SJCRH30 (cell line): Measurements from ENCODE around the gene RRP12. TPM values are rescaled to one million over a fixed set of nuclear protein-coding genes. Genes with fewer than 3 reads are reported as not detected.

Experiments
- DNase-seq, 2 experiments: peaks; one replicate each; pipeline ENCODE4 v3.0.0-alpha.2; 2015 to 2020
- H3K27ac ChIP-seq: fragments of 250-450 bp; sonication (Bioruptor Pico); 2 replicates; pipeline ENCODE4 v1.5.1; 2020; ENCODE audit warnings: mild to moderate bottlenecking, moderate library complexity
- H3K27me3 ChIP-seq: fragments of 250-450 bp; sonication (Bioruptor Pico); 2 replicates; pipeline ENCODE4 v1.5.1; 2020; ENCODE audit warnings: mild to moderate bottlenecking, moderate library complexity
- H3K36me3 ChIP-seq: fragments of 250-450 bp; sonication (Bioruptor Pico); 2 replicates; pipeline ENCODE4 v1.5.1; 2020; ENCODE audit warnings: mild to moderate bottlenecking, moderate library complexity
- H3K4me1 ChIP-seq: fragments of 250-450 bp; sonication (Bioruptor Pico); 2 replicates; pipeline ENCODE4 v1.5.1; 2020; ENCODE audit warnings: mild to moderate bottlenecking, moderate library complexity
- H3K4me3 ChIP-seq: fragments of 250-450 bp; sonication (Bioruptor Pico); 2 replicates; pipeline ENCODE4 v1.5.1; 2020; ENCODE audit warnings: mild to moderate bottlenecking, moderate library complexity
- H3K9me3 ChIP-seq: fragments of 250-450 bp; sonication (Bioruptor Pico); replicated peaks from 2 replicates; pipeline ENCODE4 v1.5.1; 2020; ENCODE audit warnings: mild to moderate bottlenecking, moderate library complexity
- total RNA-seq: library from RNA; depleted of rRNA; stranded (reverse); fragments of >200 nt; shearing (Covaris generic); gene quantifications from 2 replicates; pipeline ENCODE4 v1.2.3, GENCODE V29; 2014; rRNA removed

The RRP12 gene, protein sequence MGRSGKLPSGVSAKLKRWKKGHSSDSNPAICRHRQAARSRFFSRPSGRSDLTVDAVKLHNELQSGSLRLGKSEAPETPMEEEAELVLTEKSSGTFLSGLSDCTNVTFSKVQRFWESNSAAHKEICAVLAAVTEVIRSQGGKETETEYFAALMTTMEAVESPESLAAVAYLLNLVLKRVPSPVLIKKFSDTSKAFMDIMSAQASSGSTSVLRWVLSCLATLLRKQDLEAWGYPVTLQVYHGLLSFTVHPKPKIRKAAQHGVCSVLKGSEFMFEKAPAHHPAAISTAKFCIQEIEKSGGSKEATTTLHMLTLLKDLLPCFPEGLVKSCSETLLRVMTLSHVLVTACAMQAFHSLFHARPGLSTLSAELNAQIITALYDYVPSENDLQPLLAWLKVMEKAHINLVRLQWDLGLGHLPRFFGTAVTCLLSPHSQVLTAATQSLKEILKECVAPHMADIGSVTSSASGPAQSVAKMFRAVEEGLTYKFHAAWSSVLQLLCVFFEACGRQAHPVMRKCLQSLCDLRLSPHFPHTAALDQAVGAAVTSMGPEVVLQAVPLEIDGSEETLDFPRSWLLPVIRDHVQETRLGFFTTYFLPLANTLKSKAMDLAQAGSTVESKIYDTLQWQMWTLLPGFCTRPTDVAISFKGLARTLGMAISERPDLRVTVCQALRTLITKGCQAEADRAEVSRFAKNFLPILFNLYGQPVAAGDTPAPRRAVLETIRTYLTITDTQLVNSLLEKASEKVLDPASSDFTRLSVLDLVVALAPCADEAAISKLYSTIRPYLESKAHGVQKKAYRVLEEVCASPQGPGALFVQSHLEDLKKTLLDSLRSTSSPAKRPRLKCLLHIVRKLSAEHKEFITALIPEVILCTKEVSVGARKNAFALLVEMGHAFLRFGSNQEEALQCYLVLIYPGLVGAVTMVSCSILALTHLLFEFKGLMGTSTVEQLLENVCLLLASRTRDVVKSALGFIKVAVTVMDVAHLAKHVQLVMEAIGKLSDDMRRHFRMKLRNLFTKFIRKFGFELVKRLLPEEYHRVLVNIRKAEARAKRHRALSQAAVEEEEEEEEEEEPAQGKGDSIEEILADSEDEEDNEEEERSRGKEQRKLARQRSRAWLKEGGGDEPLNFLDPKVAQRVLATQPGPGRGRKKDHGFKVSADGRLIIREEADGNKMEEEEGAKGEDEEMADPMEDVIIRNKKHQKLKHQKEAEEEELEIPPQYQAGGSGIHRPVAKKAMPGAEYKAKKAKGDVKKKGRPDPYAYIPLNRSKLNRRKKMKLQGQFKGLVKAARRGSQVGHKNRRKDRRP (N-terminal part only)
- 24.2 and 26.8 TPM in 2 replicates for total RNA-seq

DNA sequence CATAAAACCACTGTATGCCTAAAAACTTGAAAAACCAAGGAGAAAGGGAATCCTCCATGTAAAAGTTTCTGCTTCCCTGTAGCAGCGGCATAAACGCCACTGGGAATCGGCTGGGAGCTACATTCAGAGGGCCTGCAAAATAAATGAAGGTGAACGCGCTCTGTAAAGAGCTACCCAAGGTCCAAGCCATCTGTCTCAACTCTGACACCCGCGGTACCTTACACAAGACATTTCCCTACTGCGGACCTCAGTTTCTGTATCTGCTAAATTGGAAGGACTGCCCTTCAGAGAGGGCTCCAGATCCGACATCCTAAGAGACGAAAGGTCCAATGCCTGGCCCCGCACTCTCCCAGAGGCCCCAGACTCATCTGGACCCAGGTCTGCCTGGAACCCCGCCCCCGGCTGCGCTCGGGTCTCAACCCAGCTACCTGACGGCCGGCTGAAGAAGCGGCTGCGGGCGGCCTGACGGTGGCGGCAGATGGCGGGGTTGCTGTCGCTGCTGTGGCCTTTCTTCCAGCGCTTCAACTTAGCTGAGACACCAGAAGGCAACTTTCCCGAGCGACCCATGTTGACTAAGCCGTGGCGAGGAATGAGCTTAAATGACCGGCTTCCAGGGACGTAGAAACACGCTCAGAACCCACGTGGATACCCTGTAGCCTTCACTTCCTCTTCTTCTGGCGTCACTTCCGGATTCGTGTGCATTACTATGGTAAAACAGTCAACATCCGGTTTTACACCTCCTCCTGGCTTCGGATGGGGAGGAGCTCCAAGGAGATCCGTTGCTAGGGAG, at the start of gene RRP12:
Gene RRP12, minus strand, starts transcription at position 676 of the 790 bp plus-strand sequence. Its CDS starts 109 bp downstream, at position 567.
- DNase-seq, result peak; percentile 93 to 97
- Histone ChIP-seq H3K4me1 (0 out of 2 replicates have a peak, but pooled peaks cover 2% of the 10 kb centered on the region), H3K27me3 (no peaks in the 10 kb centered on the region), H3K36me3 (peaks cover 23% of the 10 kb centered on the region), H3K27ac (peak within 1 kb of the TSS; percentile 49), H3K4me3 (peak within 1 kb of the TSS; percentile 82), H3K9me3 (no peaks in the 10 kb centered on the region)

DNA sequence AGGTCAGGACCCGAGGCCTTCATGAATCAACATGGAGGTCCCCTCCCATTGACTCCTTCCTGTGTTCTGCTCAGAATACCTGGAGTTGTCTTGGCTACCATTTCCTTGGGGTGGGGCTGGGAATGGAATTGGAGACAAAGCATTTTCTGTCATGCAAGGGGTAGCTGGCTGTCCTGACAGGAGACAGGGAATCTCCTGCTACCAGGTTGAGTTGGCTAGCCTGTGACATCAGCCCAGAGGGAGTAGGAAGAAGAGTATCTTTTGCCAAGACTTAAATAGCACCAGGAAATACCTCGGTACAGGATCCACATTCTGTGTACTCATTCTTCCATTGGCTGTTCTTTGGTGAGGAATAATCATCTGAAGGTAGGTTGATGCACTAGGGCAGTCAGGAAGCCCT, 49.7 kb upstream of the RRP12 start:
- H3K27me3 ChIP-seq, result no peaks in the 10 kb centered on the region
- peaks cover 46% of the 10 kb centered on the region for H3K36me3 ChIP-seq
- H3K9me3 ChIP-seq, result no peaks in the 10 kb centered on the region
- no peak for DNase-seq
- H3K4me1 ChIP-seq, result no peaks in the 10 kb centered on the region
- no peak overlapping the region for H3K4me3 ChIP-seq
- no peak overlapping the region for H3K27ac ChIP-seq

DNA sequence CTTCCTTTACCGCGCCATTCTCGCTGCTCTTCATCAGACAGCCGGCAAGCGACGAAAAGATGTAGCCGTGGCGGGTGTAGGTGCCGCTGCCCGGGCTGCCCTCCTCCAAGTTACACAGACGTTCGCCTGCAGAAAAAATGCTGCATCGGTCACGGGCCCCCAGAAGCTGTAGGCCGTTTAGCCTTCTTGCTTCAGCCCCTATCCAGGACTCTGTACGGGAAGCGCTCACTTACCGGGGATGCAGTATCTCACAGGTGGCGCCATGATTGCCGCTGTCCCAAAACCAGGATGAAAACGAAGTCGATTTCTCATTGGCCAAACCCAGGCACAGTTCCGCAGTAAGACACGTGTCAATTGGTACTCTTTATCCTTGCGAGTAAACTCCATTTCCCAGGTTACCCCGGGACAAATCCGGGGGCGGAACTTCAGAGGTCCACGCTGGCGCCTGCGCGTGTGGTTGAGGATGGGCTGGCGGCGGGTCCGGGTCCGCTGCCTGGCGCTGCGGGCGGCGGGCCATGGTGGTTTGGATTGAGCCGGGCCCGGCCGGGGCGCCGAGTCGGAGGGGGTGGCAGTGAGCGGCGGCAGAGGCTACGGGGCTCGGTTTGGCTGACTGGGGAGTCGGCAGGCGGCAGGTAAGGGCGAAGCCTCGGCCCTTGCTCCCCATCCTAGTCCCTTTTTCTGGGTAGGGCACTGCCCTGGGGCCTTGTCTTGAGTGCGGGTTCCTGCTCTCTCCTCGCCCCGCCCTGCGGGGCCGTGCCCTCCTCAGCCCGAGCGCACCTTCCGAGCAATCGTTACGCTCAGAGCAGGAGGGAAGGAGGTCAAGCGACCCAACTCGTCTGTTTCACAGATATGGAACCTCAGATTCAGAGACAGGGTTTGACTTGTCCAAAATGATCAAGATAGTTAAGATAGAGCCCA, 44.8 kb upstream of the RRP12 start, which contains the start of the genes EXOSC1 and ZDHHC16:
Gene EXOSC1, minus strand, starts transcription at position 285 of the 918 bp plus-strand sequence. Its CDS starts 21 bp downstream, at position 264.
Gene ZDHHC16, plus strand, starts transcription at position 454 of the 918 bp plus-strand sequence. CDS start 5,501 bp downstream, outside the sequence.
- Histone ChIP-seq H3K4me3 (peak within 1 kb of the TSS; percentile 92), H3K27ac (peak within 1 kb of the TSS; percentile 49), H3K27me3 (no peaks in the 10 kb centered on the region), H3K36me3 (peaks cover 7% of the 10 kb centered on the region), H3K9me3 (no peaks in the 10 kb centered on the region), H3K4me1 (no peaks in the 10 kb centered on the region)
- DNase-seq, result peak; percentile 94 to 97

DNA sequence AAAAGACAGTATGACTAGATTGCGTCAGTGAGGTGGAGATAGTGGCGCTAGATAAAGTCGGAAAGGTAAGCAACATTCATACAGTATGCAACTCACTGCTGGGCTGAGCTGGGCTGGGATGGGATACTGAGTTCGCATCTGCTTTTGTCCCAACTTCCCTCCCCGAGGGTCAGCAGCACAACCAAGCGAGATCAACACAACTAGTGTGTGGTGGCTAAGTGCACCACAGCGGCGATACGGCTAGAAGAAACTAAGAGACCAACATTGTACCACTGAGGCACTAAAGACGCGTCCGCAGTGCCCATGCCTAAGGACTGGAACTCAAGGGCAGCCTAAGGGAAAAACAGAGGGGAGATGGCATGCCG, 44.2 kb upstream of the RRP12 start:
- Histone ChIP-seq H3K27me3 (no peaks in the 10 kb centered on the region), H3K36me3 (peaks cover 10% of the 10 kb centered on the region), H3K9me3 (no peaks in the 10 kb centered on the region), H3K4me3 (peak overlapping the region; percentile 92), H3K4me1 (no peaks in the 10 kb centered on the region), H3K27ac (peak overlapping the region; percentile 5; the same call in 1 of the 2 replicates)
- DNase-seq, result peak in 1 of 2 experiments; percentile 25

DNA sequence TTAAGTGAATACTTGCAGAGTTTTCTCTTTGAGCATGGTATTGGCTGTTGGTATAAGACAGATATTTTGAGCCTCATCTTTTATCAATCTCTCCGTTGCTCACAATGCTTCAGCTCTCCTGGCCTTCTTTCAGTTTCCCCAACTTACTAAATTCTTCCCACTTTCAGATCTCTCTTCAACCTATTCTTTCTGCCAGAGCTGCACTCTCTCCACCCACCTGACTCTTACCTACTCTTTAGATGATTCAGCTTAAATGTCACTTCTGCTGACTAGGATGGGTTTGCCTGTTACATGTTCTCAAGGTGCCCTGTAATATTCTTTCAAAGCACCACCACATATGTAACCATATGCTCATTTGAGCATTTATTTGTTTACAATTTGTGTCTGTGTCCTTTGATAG, 43.1 kb upstream of the RRP12 start:
- Histone ChIP-seq H3K27me3 (no peaks in the 10 kb centered on the region), H3K4me3 (no peak overlapping the region), H3K9me3 (no peaks in the 10 kb centered on the region), H3K36me3 (peaks cover 20% of the 10 kb centered on the region), H3K27ac (no peak overlapping the region), H3K4me1 (no peaks in the 10 kb centered on the region)
- no peak for DNase-seq

DNA sequence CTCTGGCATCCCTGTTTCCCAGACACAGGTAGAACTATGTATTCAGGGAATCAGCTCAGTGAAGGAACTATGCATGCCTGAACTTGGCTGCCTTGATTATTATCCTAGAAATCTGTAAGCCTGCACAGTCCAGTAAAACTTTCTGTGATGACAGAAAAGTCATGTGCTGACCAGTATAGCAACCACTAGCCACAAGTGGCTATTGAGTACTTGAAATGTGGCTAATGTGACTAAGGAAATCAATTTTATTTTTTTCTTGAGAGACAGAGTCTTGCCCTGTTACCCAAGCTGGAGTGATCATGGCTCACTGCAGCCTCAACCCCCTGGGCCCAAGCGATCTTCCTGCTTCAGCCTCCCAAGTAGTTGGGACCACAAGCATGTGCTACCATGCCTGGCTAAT, 41.1 kb upstream of the RRP12 start:
- no peak overlapping the region for H3K27ac ChIP-seq
- H3K4me3 ChIP-seq, result no peak overlapping the region
- no peak for DNase-seq
- H3K9me3 ChIP-seq, result no peaks in the 10 kb centered on the region
- no peaks in the 10 kb centered on the region for H3K27me3 ChIP-seq
- peaks cover 36% of the 10 kb centered on the region for H3K36me3 ChIP-seq
- H3K4me1 ChIP-seq, result no peaks in the 10 kb centered on the region

DNA sequence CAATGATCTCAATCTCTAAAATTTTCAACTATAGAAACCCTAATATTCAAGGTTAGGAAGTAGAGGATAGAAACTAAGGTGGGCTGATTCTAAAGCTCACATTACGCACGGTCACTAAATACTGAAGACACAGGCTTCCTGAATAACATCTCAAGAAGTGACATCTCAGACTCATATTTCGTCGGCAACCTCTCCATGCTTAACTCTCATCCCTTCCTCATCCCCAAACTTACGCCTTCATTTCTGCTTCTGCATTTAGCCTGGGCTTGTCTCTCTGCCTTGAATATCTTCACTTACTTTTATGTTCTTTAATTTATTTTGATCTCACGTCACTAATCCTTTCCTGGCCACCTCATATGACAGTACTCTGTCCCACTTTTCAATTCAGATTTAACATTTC, 34.1 kb upstream of the RRP12 start:
- Histone ChIP-seq H3K4me1 (no peaks in the 10 kb centered on the region), H3K9me3 (no peaks in the 10 kb centered on the region), H3K36me3 (peaks cover 73% of the 10 kb centered on the region), H3K27ac (no peak overlapping the region), H3K4me3 (no peak overlapping the region), H3K27me3 (no peaks in the 10 kb centered on the region)
- no peak for DNase-seq

DNA sequence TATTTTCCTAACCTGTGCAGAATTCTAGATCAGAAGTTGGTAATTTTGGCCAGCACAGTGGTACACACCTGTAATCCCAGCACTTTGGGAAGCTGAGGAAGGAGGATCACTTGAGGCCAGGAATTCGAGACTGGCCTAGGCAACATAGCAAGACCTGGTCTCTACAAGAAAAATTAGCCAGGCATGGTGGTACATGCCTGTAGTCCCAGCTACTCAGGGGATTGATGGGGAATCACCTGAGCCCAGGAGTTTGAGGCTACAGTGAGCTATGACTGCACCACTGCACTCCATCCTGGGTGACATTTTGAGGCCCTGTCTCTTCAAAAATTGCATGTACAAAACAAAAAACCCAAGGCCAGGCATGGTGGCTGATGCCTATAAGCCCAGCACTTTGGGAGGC, 33.4 kb upstream of the RRP12 start:
- Histone ChIP-seq H3K4me1 (no peaks in the 10 kb centered on the region), H3K27me3 (no peaks in the 10 kb centered on the region), H3K9me3 (no peaks in the 10 kb centered on the region), H3K36me3 (peaks cover 72% of the 10 kb centered on the region), H3K4me3 (no peak overlapping the region), H3K27ac (no peak overlapping the region)
- DNase-seq, result no peak

DNA sequence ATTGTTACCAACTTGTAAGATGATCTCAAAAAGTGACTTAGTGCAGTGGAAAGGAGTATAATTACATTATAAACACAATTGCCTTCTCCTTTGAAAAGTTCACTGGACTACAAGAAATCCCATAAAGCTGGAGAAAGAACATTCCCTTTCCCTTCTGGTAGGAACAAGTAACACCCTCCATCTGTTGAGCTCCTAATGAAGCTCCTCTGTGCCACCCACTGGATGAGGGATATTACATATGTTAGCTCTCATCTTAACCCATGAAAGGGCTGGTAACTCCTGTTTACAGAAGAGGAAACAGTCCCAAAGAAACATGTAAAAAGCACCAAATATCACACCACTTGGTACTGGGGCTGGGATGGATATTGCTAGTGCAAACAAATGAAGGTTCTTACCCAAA, 32.9 kb upstream of the RRP12 start:
- Histone ChIP-seq H3K27ac (no peak overlapping the region), H3K27me3 (no peaks in the 10 kb centered on the region), H3K4me1 (no peaks in the 10 kb centered on the region), H3K9me3 (no peaks in the 10 kb centered on the region), H3K4me3 (no peak overlapping the region), H3K36me3 (peaks cover 71% of the 10 kb centered on the region)
- DNase-seq, result no peak

DNA sequence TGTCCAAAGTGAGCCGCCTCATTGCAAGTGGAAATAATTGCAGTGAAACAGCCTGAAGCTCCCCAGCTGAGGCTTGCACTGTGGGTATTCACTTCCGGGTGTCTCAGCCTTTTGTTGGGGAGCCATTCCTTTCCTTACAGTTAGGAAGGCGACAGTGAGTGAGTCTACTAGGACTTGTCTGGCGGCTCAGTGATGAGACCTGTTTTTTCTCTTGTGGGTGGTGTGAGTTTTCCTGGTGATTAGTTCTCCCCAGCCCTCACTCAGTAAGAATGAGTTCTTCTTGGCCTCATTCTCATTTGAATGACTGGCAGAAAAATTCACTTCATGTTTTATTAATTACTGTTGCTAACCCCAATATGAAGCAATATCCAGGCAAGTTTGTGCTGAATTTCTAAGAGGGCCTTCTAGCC, 27.4 kb upstream of the RRP12 start:
- Histone ChIP-seq H3K27me3 (no peaks in the 10 kb centered on the region), H3K36me3 (peaks cover 45% of the 10 kb centered on the region), H3K4me1 (peaks cover 7% of the 10 kb centered on the region; the same call in 1 of the 2 replicates), H3K9me3 (no peaks in the 10 kb centered on the region), H3K4me3 (no peak overlapping the region), H3K27ac (no peak overlapping the region)
- no peak for DNase-seq

DNA sequence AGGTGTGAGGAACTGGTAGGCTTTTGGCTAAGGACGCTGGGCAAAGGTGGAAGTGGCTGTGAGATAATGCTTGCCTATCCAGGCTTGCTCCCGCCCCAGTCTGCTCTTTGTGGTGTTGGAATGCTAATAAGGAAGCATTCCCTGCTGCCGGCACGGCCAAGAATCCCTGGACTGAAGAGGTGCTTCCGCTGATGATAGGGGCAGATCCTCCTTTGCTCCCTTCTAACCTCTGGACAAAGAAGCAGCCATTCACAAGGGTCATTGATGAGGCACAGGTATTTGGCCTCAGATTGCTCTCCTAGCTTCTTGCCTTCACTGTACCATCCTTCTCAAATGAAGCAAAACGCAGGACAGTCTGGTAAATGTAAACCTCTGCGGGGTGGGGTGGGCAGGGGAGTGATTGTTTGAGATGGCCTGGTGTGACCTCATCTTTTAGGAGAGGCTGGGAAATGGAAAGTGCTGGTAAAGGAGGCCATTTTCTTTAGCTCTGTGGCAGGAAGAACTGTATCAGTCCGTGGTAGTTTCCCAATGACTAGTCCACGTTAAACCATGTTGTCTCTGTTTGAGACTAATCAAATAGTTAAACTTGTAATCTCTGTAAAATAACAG, 26.5 kb upstream of the RRP12 start:
- no peaks in the 10 kb centered on the region for H3K27me3 ChIP-seq
- H3K4me3 ChIP-seq, result peak overlapping the region; percentile 90
- H3K9me3 ChIP-seq, result no peaks in the 10 kb centered on the region
- DNase-seq, result peak; percentile 39 to 51
- peaks cover 7% of the 10 kb centered on the region; the same call in 1 of the 2 replicates for H3K4me1 ChIP-seq
- 0 out of 2 replicates have a peak overlapping the region, but pooled peaks have one; percentile 87 for H3K27ac ChIP-seq
- H3K36me3 ChIP-seq, result peaks cover 41% of the 10 kb centered on the region

DNA sequence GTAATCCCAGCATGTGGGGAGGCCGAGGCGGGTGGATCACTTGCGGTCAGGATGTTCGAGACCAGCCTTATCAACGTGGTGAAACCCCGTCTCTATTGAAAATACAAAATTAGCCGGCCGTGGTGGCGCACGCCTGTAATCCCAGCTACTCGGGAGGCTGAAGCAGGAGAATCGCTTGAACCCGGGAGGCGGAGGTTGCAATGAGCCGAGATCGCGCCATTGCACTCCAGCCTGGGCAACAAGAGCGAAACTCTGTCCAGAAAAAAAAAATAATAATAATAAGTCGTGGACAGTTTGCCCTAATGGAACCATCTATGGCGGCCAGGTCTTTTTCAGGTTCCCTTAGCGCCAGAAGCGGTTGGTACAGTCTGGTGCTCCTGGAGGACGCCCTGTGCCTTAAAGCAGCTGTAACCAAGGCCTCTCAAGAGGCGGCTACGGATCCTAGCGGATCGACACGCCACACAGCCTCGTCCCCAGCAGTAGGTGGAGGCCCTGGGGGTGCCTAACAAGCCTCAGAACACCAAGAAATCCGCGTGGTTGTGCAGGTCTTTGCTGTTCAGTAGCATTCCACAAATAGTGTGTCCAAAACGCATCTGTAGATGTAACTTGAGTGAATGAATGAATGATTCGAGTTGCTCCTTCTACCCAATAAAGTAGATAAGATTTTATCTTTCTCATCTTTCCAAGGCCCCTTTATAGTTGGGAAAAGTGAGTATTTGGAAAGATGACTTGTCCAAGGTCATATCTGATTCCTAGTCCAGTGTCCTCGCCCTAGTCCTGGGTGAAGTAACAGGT, 25.8 kb upstream of the RRP12 start:
- H3K4me3 ChIP-seq, result peak overlapping the region; percentile 90
- H3K36me3 ChIP-seq, result peaks cover 39% of the 10 kb centered on the region
- no peaks in the 10 kb centered on the region for H3K9me3 ChIP-seq
- peak overlapping the region; percentile 87 for H3K27ac ChIP-seq
- no peaks in the 10 kb centered on the region for H3K27me3 ChIP-seq
- DNase-seq, result peak in 1 of 2 experiments; percentile 49
- H3K4me1 ChIP-seq, result peaks cover 7% of the 10 kb centered on the region; the same call in 1 of the 2 replicates
